HG03060 (cell line): ENCODE results near the gene MYZAP.

Source experiments
- ATAC-seq: cut with Tn5 transposase; IDR thresholded peaks from one replicate; pipeline ENCODE4 v1.9.1; 2021; ENCODE audit warnings: low read depth, moderate number of reproducible peaks; ENCODE audit not compliant: unreplicated experiment

MYZAP gene

DNA sequence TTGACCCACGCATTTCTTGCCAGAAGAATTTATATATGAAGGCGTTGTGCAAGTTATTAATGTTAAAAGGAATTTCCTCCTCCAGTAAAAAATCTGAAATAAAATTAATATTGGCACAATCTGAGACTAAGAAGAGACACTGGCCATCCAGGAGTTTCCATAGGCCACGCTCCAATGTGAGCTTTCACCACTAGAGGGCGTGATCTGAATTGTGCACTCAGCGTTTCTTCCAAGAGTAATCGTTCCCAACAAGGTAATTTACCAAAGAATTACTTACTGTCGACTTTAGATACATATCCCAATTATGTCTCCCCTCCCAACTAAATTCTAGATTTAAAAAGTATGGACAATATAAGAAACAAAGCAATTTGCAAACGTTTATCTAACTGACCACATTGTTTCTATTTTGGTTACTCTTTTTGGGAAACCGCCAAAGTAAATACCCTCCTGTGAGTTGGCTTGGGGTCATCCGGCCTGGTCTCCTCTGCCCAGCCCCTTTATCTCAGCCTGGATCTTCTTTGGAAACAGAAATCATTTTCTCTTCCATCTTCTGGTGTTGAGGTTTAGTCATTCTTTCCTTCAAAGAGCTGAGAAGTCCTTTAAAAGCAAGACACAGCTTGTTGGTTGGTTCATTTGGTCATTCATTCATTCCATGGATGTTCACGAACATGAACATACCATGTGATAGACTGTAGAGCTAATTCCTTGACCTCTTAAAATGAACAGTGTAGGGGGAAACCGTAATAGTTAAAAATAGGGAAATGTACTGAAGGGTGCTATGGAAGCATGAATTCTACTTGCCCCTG is 141.0 kb downstream of the MYZAP start:
- no peak for ATAC-seq

DNA sequence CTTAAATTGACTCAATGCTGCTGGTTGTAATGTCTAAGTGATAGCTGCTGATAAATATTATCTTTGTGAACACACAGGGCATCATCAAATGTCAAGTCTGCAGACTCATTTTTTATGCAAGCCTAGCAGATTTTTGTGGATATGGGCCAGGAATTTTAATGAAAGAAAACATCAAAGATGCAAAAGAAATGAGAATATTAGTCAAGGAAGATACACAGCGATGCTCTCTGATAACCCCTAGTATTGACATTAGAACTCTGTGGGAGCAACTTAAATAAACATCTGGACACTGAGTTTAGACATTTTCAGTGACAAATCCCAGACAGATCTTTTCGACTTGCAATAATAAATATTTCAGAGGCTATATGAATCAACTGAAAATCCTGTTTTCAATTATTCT is 143.2 kb downstream of the MYZAP start:
- ATAC-seq = no peak
